Tibial nerve (tissue), 4 donors: ENCODE data around the gene TMEM198. TPM values are rescaled to one million over a fixed set of nuclear protein-coding genes. Genes with fewer than 3 reads are reported as not detected.

Experiments
- DNase-seq, 2 donors: peaks; one replicate each; pipeline ENCODE4 v3.0.0-alpha.2; 2019; ENCODE audit warnings: low spot score in 2 of 2
- H3K27ac ChIP-seq, 4 donors: fragments of 200-600 bp; sonication (generic) in 3 of 4; one replicate each; pipeline ENCODE4 v1.5.1; 2017 to 2019; ENCODE audit warnings: mild to moderate bottlenecking in 1 of 4
- H3K27me3 ChIP-seq, 2 donors: fragments of 200-600 bp; sonication (generic) in 1 of 2; one replicate each; pipeline versions ENCODE4 v1.5.1 to v1.6.0; 2017 to 2019
- H3K36me3 ChIP-seq, 3 donors: fragments of 200-600 bp; sonication (generic); one replicate each; pipeline ENCODE4 v1.5.1; 2018 to 2019
- H3K4me1 ChIP-seq, 4 donors: fragments of 200-600 bp; sonication (generic) in 3 of 4; one replicate each; pipeline ENCODE4 v1.5.1; 2017 to 2019
- H3K4me3 ChIP-seq, 4 donors: fragments of 200-600 bp; sonication (generic) in 3 of 4; one replicate each; pipeline ENCODE4 v1.5.1; 2017 to 2019; ENCODE audit warnings: mild to moderate bottlenecking in 1 of 4, moderate library complexity in 1 of 4
- H3K9me3 ChIP-seq, 4 donors: fragments of 200-600 bp; sonication (generic) in 3 of 4; one replicate each; pipeline ENCODE4 v1.5.1; 2017 to 2019
- CTCF ChIP-seq, 5 experiments: fragments of 200-600 bp in 3 of 5; fragments of 450-650 bp in 2 of 5; sonication (generic) in 3 of 5; IDR thresholded peaks; one replicate each; pipeline ENCODE4 v1.5.1; 2016 to 2019; ENCODE audit warnings: antibody characterized with exemption in 5 of 5, mild to moderate bottlenecking in 3 of 5, moderate library complexity in 2 of 5
- EP300 ChIP-seq, 2 donors: sonication (generic); formaldehyde crosslinking; IDR thresholded peaks; one replicate each; pipeline ENCODE4 v1.6.1; 2017; ENCODE audit warnings: antibody characterized with exemption in 2 of 2, mild to moderate bottlenecking in 1 of 2
- POLR2A ChIP-seq, 2 donors: fragments of 450-650 bp; IDR thresholded peaks; one replicate each; pipeline ENCODE4 v1.6.1; 2017; ENCODE audit warnings: antibody characterized with exemption in 2 of 2, mild to moderate bottlenecking in 2 of 2, moderate library complexity in 2 of 2
- WGBS, 2 donors: methylation state at CpG; one replicate each; pipeline ENCODE4 v1.1.5; 2018; 5-methylcytosine and 5-hydroxymethylcytosine counted together
- total RNA-seq, 4 donors: library from RNA; depleted of rRNA; stranded (reverse); fragments of >200 nt; gene quantifications; one replicate each; pipeline ENCODE4 v1.1.0, GENCODE V29; 2016

TMEM198 gene
- total RNA-seq, 4 donors from 2014 or later = 1.6 to 2.4 (median 1.9) TPM

GRCh38 chr2:219545295-219545942 lies 1.6 kb downstream of the TMEM198 start:
- Histone ChIP-seq H3K9me3 (no peaks in the 10 kb centered on the region), H3K36me3 (peaks cover 0 to 26% (median 0%) of the 10 kb centered on the region in 3 donors), H3K27ac (no peak overlapping the region), H3K27me3 (no peaks in the 10 kb centered on the region), H3K4me3 (no peak overlapping the region), H3K4me1 (peaks cover 0 to 35% (median 17%) of the 10 kb centered on the region in 4 donors)
- TF ChIP-seq CTCF (IDR thresholded peaks at IDR 0.05) (no peak), EP300 (IDR thresholded peaks at IDR 0.05) (no peak), POLR2A (IDR thresholded peaks at IDR 0.05) (no peak)
- DNase-seq = no peak
- WGBS, 2 donors = 71 to 75% methylated on average over 3 of the region's 3 CpGs

- H3K9me3 ChIP-seq = no peaks in the 10 kb centered on the region
- no peaks in the 10 kb centered on the region for H3K27me3 ChIP-seq
- no peak for TF ChIP-seq POLR2A (IDR thresholded peaks at IDR 0.05)
- TF ChIP-seq CTCF (IDR thresholded peaks at IDR 0.05) = no peak
- no peak for TF ChIP-seq EP300 (IDR thresholded peaks at IDR 0.05)
- peaks cover 0 to 34% (median 17%) of the 10 kb centered on the region in 4 donors for H3K4me1 ChIP-seq
- no peak for DNase-seq
- no peak overlapping the region for H3K4me3 ChIP-seq
- 70 to 73% methylated on average over 4 of the region's 4 CpGs for WGBS, 2 donors
- H3K36me3 ChIP-seq = peaks cover 0 to 21% (median 0%) of the 10 kb centered on the region in 3 donors
- H3K27ac ChIP-seq = no peak overlapping the region
Measured at GRCh38 chr2:219545943-219546352, 2.1 kb downstream of the TMEM198 start.

GRCh38 chr2:219547621-219548020 lies 3.8 kb downstream of the TMEM198 start:
- peaks cover 0 to 32% (median 15%) of the 10 kb centered on the region in 4 donors for H3K4me1 ChIP-seq
- peaks cover 0 to 19% (median 0%) of the 10 kb centered on the region in 3 donors for H3K36me3 ChIP-seq
- no peak for TF ChIP-seq POLR2A (IDR thresholded peaks at IDR 0.05)
- no peak for TF ChIP-seq EP300 (IDR thresholded peaks at IDR 0.05)
- no peak for TF ChIP-seq CTCF (IDR thresholded peaks at IDR 0.05)
- no peaks in the 10 kb centered on the region for H3K27me3 ChIP-seq
- DNase-seq = no peak
- no peak overlapping the region for H3K4me3 ChIP-seq
- 91 to 95% methylated on average over 23 to 24 of the region's 26 CpGs for WGBS, 2 donors
- H3K9me3 ChIP-seq = no peaks in the 10 kb centered on the region
- H3K27ac ChIP-seq = no peak overlapping the region

- Histone ChIP-seq H3K27me3 (peaks cover 0 to 7% of the 10 kb centered on the region in 2 donors), H3K27ac (no peak overlapping the region), H3K4me1 (peaks cover 0 to 37% (median 20%) of the 10 kb centered on the region in 4 donors), H3K9me3 (no peaks in the 10 kb centered on the region), H3K36me3 (peaks cover 0 to 21% (median 0%) of the 10 kb centered on the region in 3 donors), H3K4me3 (no peak overlapping the region)
- TF ChIP-seq POLR2A (IDR thresholded peaks at IDR 0.05) (no peak), CTCF (IDR thresholded peaks at IDR 0.05) (no peak), EP300 (IDR thresholded peaks at IDR 0.05) (no peak)
- 90 to 93% methylated on average over 18 of the region's 18 CpGs for WGBS, 2 donors
- DNase-seq = no peak
Measured at GRCh38 chr2:219548990-219549389, 5.2 kb downstream of the TMEM198 start.

- H3K36me3 ChIP-seq = peaks cover 0 to 27% (median 0%) of the 10 kb centered on the region in 3 donors
- H3K27me3 ChIP-seq = peaks cover 0 to 7% of the 10 kb centered on the region in 2 donors
- no peak overlapping the region for H3K4me3 ChIP-seq
- WGBS, 2 donors = 78 to 90% methylated on average over 5 to 6 of the region's 9 CpGs
- no peak overlapping the region for H3K27ac ChIP-seq
- no peaks in the 10 kb centered on the region for H3K9me3 ChIP-seq
- no peak for TF ChIP-seq EP300 (IDR thresholded peaks at IDR 0.05)
- TF ChIP-seq POLR2A (IDR thresholded peaks at IDR 0.05) = no peak
- TF ChIP-seq CTCF (IDR thresholded peaks at IDR 0.05) = no peak
- no peak for DNase-seq
- H3K4me1 ChIP-seq = peaks cover 0 to 31% (median 15%) of the 10 kb centered on the region in 4 donors
Measured at GRCh38 chr2:219549619-219550018, 5.8 kb downstream of the TMEM198 start.
